Fibroblast of lung (primary cell): Measurements from ENCODE around the gene PPP1R13B.

Experiments
- EZH2 ChIP-seq: IDR thresholded peaks from 2 replicates; pipeline ENCODE4 v1.5.1; 2012; ENCODE audit warnings: low read length, control low read depth, mild to moderate bottlenecking; ENCODE audit errors: missing control alignments
- TF ChIP-seq, protein P1 (sequence below), 2 donors: IDR thresholded peaks in 1 of 2; conservative IDR thresholded peaks in 1 of 2; 1 replicate in 1 of 2; 2 replicates in 1 of 2; pipeline ENCODE4 v1.5.1; 2011 to 2012; ENCODE audit warnings: low read length in 2 of 2, control low read depth in 1 of 2, inconsistent platforms in 1 of 2, low read depth in 1 of 2, mild to moderate bottlenecking in 1 of 2

DNA sequence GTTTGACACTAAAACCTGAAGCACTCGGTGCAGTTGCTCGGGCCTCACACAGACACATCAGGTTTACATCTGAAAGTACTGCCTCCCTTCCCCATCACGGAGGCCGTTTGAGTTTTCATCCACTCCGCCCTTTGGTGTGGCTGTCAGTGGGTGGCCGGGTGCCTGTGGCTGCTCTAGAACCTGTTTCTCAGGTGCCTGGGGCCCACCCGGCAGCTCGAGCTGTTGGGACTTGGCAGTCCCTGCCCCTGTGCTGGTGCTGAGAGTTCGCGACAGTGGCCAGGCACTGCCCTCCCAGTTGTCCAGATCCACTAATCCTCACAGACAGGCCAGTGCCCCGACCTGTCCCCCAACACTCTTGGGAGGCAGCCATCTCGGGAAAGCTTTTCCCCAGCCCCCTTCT is 154.5 kb downstream of the PPP1R13B start:
- TF ChIP-seq, protein P1, sequence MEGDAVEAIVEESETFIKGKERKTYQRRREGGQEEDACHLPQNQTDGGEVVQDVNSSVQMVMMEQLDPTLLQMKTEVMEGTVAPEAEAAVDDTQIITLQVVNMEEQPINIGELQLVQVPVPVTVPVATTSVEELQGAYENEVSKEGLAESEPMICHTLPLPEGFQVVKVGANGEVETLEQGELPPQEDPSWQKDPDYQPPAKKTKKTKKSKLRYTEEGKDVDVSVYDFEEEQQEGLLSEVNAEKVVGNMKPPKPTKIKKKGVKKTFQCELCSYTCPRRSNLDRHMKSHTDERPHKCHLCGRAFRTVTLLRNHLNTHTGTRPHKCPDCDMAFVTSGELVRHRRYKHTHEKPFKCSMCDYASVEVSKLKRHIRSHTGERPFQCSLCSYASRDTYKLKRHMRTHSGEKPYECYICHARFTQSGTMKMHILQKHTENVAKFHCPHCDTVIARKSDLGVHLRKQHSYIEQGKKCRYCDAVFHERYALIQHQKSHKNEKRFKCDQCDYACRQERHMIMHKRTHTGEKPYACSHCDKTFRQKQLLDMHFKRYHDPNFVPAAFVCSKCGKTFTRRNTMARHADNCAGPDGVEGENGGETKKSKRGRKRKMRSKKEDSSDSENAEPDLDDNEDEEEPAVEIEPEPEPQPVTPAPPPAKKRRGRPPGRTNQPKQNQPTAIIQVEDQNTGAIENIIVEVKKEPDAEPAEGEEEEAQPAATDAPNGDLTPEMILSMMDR (conservative IDR thresholded peaks at IDR 0.05 in 1 of 2, IDR thresholded peaks at IDR 0.05 in 1 of 2; ENCODE audit: low read depth in 1 of 2, low read length in 2 of 2): no peak
- TF ChIP-seq EZH2: no peak
